Left lung (tissue), 10 donors: ENCODE results near the gene CLASP1. TPM values are rescaled to one million over a fixed set of nuclear protein-coding genes. Genes with fewer than 3 reads are reported as not detected.

Experiments used
- ATAC-seq: fragments of 200-7000 bp; cut with Tn5 transposase; one replicate; pipeline ENCODE4 v1.9.1; 2020; ENCODE audit warnings: moderate library complexity
- DNase-seq, 4 donors: peaks; one replicate each; pipeline ENCODE4 v3.0.0-alpha.2; 2013 to 2020
- H3K27ac ChIP-seq, 2 donors: fragments of 200-600 bp; sonication (generic) in 1 of 2; one replicate each; pipeline versions ENCODE4 v1.5.0 to v1.8.0; 2020 to 2021
- H3K27me3 ChIP-seq, 2 donors: fragments of 200-600 bp; sonication (generic) in 1 of 2; one replicate each; pipeline versions ENCODE4 v1.5.0 to v1.8.0; 2020 to 2021
- H3K36me3 ChIP-seq, 2 donors: fragments of 200-600 bp; sonication (generic) in 1 of 2; one replicate each; pipeline versions ENCODE4 v1.5.0 to v1.8.0; 2020 to 2021
- H3K4me1 ChIP-seq, 2 donors: fragments of 200-600 bp; one replicate each; pipeline ENCODE4 v1.8.0; 2021
- H3K4me3 ChIP-seq, 2 donors: fragments of 200-600 bp; sonication (generic) in 1 of 2; one replicate each; pipeline versions ENCODE4 v1.5.0 to v1.8.0; 2020 to 2021; ENCODE audit warnings: mild to moderate bottlenecking in 1 of 2
- H3K9me3 ChIP-seq, 2 donors: fragments of 200-600 bp; sonication (generic) in 1 of 2; one replicate each; pipeline versions ENCODE4 v1.5.0 to v1.8.0; 2020 to 2021
- intact Hi-C, 2 donors: fragments of 100-400 bp; cut with DNase I; formaldehyde crosslinking; loops; one replicate each; pipeline versions ENCODE4 v1.11.2 to v1.14.2; 2022
- polyA plus RNA-seq, 6 donors: library from polyadenylated mRNA; unstranded; fragments of 120-200 nt; gene quantifications; one replicate each; pipeline ENCODE4 v1.2.1, GENCODE V29; 2013; ENCODE audit not compliant: insufficient read length in 6 of 6
- total RNA-seq, 2 donors: library from RNA; stranded (reverse); fragmentation: NEBNext Ultra II Directional; extraction: Animal tissue kit (Norgen Biotek cat#: 25700); gene quantifications; one replicate each; pipeline ENCODE4 v1.2.1, GENCODE V29; 2021
- TF ChIP-seq, protein P1 (sequence below), 2 donors: fragments of 200-600 bp; sonication (generic) in 1 of 2; IDR thresholded peaks; one replicate each; pipeline versions ENCODE4 v1.5.0 to v1.8.0; 2021; ENCODE audit warnings: antibody characterized with exemption in 2 of 2
- donor health status: DM: no; HTN: yes; CAD: no.
- donor health status: DM: no; HTN: no; CAD: no.

Gene CLASP1
- total and polyA plus RNA-seq, 8 donors = 42.9 to 52.1 (median 48.7) TPM

GRCh38 chr2:121504316-121504715, 144.9 kb downstream of the CLASP1 start:
- DNase-seq (no peak), ATAC-seq (no peak)
- no peaks in the 10 kb centered on the region for H3K9me3 ChIP-seq
- peaks cover 0 to 28% of the 10 kb centered on the region in 2 donors for H3K36me3 ChIP-seq
- intact Hi-C loops = no loop called here
- peaks cover 0 to 6% of the 10 kb centered on the region in 2 donors for H3K4me1 ChIP-seq
- no peak overlapping the region for H3K4me3 ChIP-seq
- no peak overlapping the region for H3K27ac ChIP-seq
- H3K27me3 ChIP-seq = no peaks in the 10 kb centered on the region
- TF ChIP-seq, protein P1, sequence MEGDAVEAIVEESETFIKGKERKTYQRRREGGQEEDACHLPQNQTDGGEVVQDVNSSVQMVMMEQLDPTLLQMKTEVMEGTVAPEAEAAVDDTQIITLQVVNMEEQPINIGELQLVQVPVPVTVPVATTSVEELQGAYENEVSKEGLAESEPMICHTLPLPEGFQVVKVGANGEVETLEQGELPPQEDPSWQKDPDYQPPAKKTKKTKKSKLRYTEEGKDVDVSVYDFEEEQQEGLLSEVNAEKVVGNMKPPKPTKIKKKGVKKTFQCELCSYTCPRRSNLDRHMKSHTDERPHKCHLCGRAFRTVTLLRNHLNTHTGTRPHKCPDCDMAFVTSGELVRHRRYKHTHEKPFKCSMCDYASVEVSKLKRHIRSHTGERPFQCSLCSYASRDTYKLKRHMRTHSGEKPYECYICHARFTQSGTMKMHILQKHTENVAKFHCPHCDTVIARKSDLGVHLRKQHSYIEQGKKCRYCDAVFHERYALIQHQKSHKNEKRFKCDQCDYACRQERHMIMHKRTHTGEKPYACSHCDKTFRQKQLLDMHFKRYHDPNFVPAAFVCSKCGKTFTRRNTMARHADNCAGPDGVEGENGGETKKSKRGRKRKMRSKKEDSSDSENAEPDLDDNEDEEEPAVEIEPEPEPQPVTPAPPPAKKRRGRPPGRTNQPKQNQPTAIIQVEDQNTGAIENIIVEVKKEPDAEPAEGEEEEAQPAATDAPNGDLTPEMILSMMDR (IDR thresholded peaks at IDR 0.05) = no peak

GRCh38 chr2:121502781-121503180, 146.5 kb downstream of the CLASP1 start:
- Histone ChIP-seq H3K36me3 (peaks cover 0 to 24% of the 10 kb centered on the region in 2 donors), H3K9me3 (no peaks in the 10 kb centered on the region), H3K27me3 (no peaks in the 10 kb centered on the region), H3K27ac (no peak overlapping the region), H3K4me1 (peaks cover 0 to 6% of the 10 kb centered on the region in 2 donors), H3K4me3 (no peak overlapping the region)
- intact Hi-C loops = no loop called here
- ATAC-seq (no peak), DNase-seq (no peak)
- TF ChIP-seq, protein P1 (IDR thresholded peaks at IDR 0.05) = no peak

GRCh38 chr2:121502246-121502645, 147.0 kb downstream of the CLASP1 start:
- Histone ChIP-seq H3K27ac (no peak overlapping the region), H3K36me3 (peaks cover 0 to 24% of the 10 kb centered on the region in 2 donors), H3K4me1 (peaks cover 0 to 6% of the 10 kb centered on the region in 2 donors), H3K4me3 (no peak overlapping the region), H3K27me3 (no peaks in the 10 kb centered on the region), H3K9me3 (no peaks in the 10 kb centered on the region)
- intact Hi-C loops = no loop called here
- TF ChIP-seq, protein P1 (IDR thresholded peaks at IDR 0.05) = no peak
- ATAC-seq = no peak
- no peak for DNase-seq

- intact Hi-C loops = no loop called here
- no peak for DNase-seq
- TF ChIP-seq, protein P1 (IDR thresholded peaks at IDR 0.05) = no peak
These were observed 147.7 kb downstream of the CLASP1 start for GRCh38 chr2:121501554-121501953.

GRCh38 chr2:121501031-121501430, 148.2 kb downstream of the CLASP1 start:
- H3K4me1 ChIP-seq = peaks cover 0 to 6% of the 10 kb centered on the region in 2 donors
- TF ChIP-seq, protein P1 (IDR thresholded peaks at IDR 0.05) = no peak
- ATAC-seq = no peak
- no peak overlapping the region for H3K4me3 ChIP-seq
- intact Hi-C loops = no loop called here
- H3K27ac ChIP-seq = no peak overlapping the region
- no peak for DNase-seq
- no peaks in the 10 kb centered on the region for H3K9me3 ChIP-seq
- H3K36me3 ChIP-seq = peaks cover 0 to 24% of the 10 kb centered on the region in 2 donors
- H3K27me3 ChIP-seq = no peaks in the 10 kb centered on the region

More at GRCh38 chr2:121501554-121501953, 147.7 kb downstream of the CLASP1 start:
- no peak overlapping the region for H3K4me3 ChIP-seq
- H3K27me3 ChIP-seq = no peaks in the 10 kb centered on the region
- H3K27ac ChIP-seq = no peak overlapping the region
- peaks cover 0 to 24% of the 10 kb centered on the region in 2 donors for H3K36me3 ChIP-seq
- H3K4me1 ChIP-seq = peaks cover 0 to 6% of the 10 kb centered on the region in 2 donors
- no peak for ATAC-seq
- H3K9me3 ChIP-seq = no peaks in the 10 kb centered on the region
